Panc1 (cell line): ENCODE data around the gene SQOR. TPM values are rescaled to one million over a fixed set of nuclear protein-coding genes. Genes with fewer than 3 reads are reported as not detected.

Experiments used
- ATAC-seq: fragments of 200-7000 bp; cut with Tn5 transposase; 2 replicates; pipeline ENCODE4 v1.9.1; 2020; ENCODE audit warnings: mild to moderate bottlenecking, moderate library complexity
- BruUV-seq: library from RNA; stranded (reverse); fragments of 400-500 nt; replicated peaks from 2 replicates; lab custom pipeline; 2021; lab: Mats Ljungman, UMichigan
- CTCF ChIA-PET: fragments of 300-600 bp; sonication (Branson Sonifier 250); formaldehyde crosslinking; loops from one replicate; lab custom pipeline; 2022; ENCODE audit warnings: antibody characterized with exemption; lab: Charles Lee
- POLR2A ChIA-PET: fragments of 300-600 bp; sonication (Branson Sonifier 250); formaldehyde crosslinking; loops from one replicate; lab custom pipeline; 2022; ENCODE audit warnings: antibody characterized with exemption; lab: Charles Lee
- DNase-seq: peaks from one replicate; pipeline ENCODE4 v3.0.0-alpha.2; 2010; ENCODE audit warnings: low read depth, low spot score
- H3K27ac ChIP-seq: 2 replicates; pipeline ENCODE4 v1.5.1; 2011; ENCODE audit warnings: mild to moderate bottlenecking, low read length, inconsistent platforms
- H3K27me3 ChIP-seq: fragments of 200-500 bp; sonication (Bioruptor generic); 2 replicates; pipeline ENCODE4 v1.6.0; 2014; ENCODE audit warnings: low read length, inconsistent platforms; ENCODE audit not compliant: control insufficient read depth, insufficient read depth
- H3K36me3 ChIP-seq: fragments of 200-500 bp; sonication (Bioruptor generic); 2 replicates; pipeline ENCODE4 v1.5.1; 2014; ENCODE audit warnings: inconsistent platforms, mild to moderate bottlenecking, low read length, moderate library complexity; ENCODE audit not compliant: control insufficient read depth, insufficient read depth
- H3K4me1 ChIP-seq: 2 replicates; pipeline ENCODE4 v1.5.1; 2011; ENCODE audit warnings: inconsistent platforms, mild to moderate bottlenecking, low read length, moderate library complexity; ENCODE audit not compliant: control insufficient read depth, insufficient read depth
- H3K4me3 ChIP-seq, 2 experiments: 2 replicates each; pipeline ENCODE4 v1.5.1; 2011 to 2012; ENCODE audit warnings: low read depth in 2 of 2, low read length in 2 of 2, mild to moderate bottlenecking in 2 of 2, inconsistent platforms in 1 of 2, moderate library complexity in 1 of 2
- H3K9me3 ChIP-seq: fragments of 200-500 bp; sonication (Bioruptor generic); 2 replicates; pipeline ENCODE4 v1.5.1; 2014; ENCODE audit warnings: low read depth, mild to moderate bottlenecking, inconsistent platforms, low read length, moderate library complexity; ENCODE audit not compliant: control insufficient read depth, insufficient read depth
- POLR2AphosphoS5 ChIP-seq: IDR thresholded peaks from 2 replicates; pipeline ENCODE4 v1.6.1; 2012; ENCODE audit warnings: mild to moderate bottlenecking, low read depth, low read length, moderate library complexity
- SIN3A ChIP-seq: IDR thresholded peaks from 2 replicates; pipeline ENCODE4 v1.6.1; 2012; ENCODE audit warnings: low read depth, mild to moderate bottlenecking, low read length, moderate library complexity, borderline replicate concordance; ENCODE audit not compliant: insufficient read depth
- TCF7L2 ChIP-seq: IDR thresholded peaks from 2 replicates; pipeline ENCODE4 v1.6.1; 2011; ENCODE audit warnings: mild to moderate bottlenecking, low read depth, low read length, inconsistent platforms
- in situ Hi-C: cut with HindIII; loops from 2 replicates; pipeline ENCODE4 v1.10.0; 2016; ENCODE audit warnings: low sequenced_read_pairs, low pct_unique_long_range_greater_than_20kb
- intact Hi-C: fragments of 100-400 bp; cut with micrococcal nuclease; formaldehyde crosslinking; loops from one replicate; pipeline ENCODE4 v1.10.0; 2022; ENCODE audit not compliant: unreplicated experiment
- total RNA-seq: library from RNA; stranded (reverse); gene quantifications from one replicate; pipeline ENCODE4 v1.2.1, GENCODE V29; 2021; ENCODE audit not compliant: unreplicated experiment
- TF ChIP-seq, protein P1 (sequence below): fragments of 450-650 bp; IDR thresholded peaks from 2 replicates; pipeline ENCODE4 v1.5.1; 2017; ENCODE audit warnings: mild to moderate bottlenecking
- TF ChIP-seq, protein P2 (sequence below), 2 experiments: IDR thresholded peaks; 2 replicates each; pipeline ENCODE4 v1.6.1; 2011 to 2012; ENCODE audit warnings: low read depth in 2 of 2, control low read depth in 1 of 2, low read length in 1 of 2, mild to moderate bottlenecking in 1 of 2, moderate library complexity in 1 of 2; ENCODE audit not compliant: insufficient read depth in 1 of 2

SQOR gene
- total RNA-seq, 1 experiment from 2014 or later: 62.2 TPM

DNA sequence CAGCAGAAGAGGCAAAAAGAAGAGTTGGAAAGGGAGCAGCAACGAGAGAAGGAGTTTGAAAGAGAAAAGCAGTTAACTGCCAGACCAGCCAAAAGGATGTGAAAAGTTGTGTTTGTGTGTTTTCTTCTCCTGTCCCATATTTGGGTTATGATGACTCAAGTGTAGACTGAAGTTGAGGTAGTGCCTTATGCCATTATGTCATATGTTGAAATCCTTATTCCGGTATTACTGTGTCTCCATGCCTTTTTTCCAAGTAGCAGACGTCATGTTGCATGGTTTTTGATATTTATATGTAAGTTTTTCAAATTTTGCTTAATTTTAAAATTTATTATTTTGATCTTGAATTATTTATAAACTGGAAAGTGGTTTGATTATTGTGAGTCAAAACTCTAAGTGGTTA is 28.4 kb upstream of the SQOR start:
- BruUV-seq: no TSS peak
- TF ChIP-seq, protein P1, sequence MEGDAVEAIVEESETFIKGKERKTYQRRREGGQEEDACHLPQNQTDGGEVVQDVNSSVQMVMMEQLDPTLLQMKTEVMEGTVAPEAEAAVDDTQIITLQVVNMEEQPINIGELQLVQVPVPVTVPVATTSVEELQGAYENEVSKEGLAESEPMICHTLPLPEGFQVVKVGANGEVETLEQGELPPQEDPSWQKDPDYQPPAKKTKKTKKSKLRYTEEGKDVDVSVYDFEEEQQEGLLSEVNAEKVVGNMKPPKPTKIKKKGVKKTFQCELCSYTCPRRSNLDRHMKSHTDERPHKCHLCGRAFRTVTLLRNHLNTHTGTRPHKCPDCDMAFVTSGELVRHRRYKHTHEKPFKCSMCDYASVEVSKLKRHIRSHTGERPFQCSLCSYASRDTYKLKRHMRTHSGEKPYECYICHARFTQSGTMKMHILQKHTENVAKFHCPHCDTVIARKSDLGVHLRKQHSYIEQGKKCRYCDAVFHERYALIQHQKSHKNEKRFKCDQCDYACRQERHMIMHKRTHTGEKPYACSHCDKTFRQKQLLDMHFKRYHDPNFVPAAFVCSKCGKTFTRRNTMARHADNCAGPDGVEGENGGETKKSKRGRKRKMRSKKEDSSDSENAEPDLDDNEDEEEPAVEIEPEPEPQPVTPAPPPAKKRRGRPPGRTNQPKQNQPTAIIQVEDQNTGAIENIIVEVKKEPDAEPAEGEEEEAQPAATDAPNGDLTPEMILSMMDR: no peak
- no peak for TF ChIP-seq TCF7L2
- TF ChIP-seq, protein P2, sequence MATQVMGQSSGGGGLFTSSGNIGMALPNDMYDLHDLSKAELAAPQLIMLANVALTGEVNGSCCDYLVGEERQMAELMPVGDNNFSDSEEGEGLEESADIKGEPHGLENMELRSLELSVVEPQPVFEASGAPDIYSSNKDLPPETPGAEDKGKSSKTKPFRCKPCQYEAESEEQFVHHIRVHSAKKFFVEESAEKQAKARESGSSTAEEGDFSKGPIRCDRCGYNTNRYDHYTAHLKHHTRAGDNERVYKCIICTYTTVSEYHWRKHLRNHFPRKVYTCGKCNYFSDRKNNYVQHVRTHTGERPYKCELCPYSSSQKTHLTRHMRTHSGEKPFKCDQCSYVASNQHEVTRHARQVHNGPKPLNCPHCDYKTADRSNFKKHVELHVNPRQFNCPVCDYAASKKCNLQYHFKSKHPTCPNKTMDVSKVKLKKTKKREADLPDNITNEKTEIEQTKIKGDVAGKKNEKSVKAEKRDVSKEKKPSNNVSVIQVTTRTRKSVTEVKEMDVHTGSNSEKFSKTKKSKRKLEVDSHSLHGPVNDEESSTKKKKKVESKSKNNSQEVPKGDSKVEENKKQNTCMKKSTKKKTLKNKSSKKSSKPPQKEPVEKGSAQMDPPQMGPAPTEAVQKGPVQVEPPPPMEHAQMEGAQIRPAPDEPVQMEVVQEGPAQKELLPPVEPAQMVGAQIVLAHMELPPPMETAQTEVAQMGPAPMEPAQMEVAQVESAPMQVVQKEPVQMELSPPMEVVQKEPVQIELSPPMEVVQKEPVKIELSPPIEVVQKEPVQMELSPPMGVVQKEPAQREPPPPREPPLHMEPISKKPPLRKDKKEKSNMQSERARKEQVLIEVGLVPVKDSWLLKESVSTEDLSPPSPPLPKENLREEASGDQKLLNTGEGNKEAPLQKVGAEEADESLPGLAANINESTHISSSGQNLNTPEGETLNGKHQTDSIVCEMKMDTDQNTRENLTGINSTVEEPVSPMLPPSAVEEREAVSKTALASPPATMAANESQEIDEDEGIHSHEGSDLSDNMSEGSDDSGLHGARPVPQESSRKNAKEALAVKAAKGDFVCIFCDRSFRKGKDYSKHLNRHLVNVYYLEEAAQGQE (IDR thresholded peaks at IDR 0.05; ENCODE audit: insufficient read depth in 1 of 2, low read depth in 2 of 2, low read length in 1 of 2): no peak
- no peak for TF ChIP-seq POLR2AphosphoS5
- TF ChIP-seq SIN3A: no peak
- Histone ChIP-seq H3K36me3 (no peaks in the 10 kb centered on the region), H3K27ac (no peak overlapping the region), H3K4me3 (no peak overlapping the region), H3K4me1 (no peaks in the 10 kb centered on the region), H3K9me3 (no peaks in the 10 kb centered on the region), H3K27me3 (no peaks in the 10 kb centered on the region)
- ATAC-seq (no peak), DNase-seq (no peak)
- in situ Hi-C loops (no loop called here), intact Hi-C loops (no loop called here)
- ChIA-PET CTCF (no interaction called here), POLR2A (no interaction called here)

DNA sequence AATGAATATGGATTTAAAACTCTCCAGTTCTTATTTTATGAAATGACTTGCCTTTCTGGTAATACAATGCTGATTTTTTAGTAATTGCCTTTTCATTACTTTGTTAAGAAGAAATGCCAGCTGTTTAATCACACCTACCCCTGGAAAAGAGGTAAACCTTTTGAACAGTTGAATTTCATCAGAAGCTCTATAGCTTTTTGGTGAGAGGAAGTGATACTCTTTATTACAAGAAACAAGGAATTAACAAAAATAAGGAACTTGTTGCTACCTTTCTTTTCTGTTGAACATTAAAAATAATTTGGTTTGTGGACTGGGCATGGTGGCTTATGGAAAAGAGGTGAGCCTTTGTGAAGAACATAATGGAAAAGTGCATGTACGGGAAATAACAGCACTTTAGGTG is 28.0 kb upstream of the SQOR start:
- Histone ChIP-seq H3K9me3 (no peaks in the 10 kb centered on the region), H3K4me1 (no peaks in the 10 kb centered on the region), H3K4me3 (no peak overlapping the region), H3K27me3 (no peaks in the 10 kb centered on the region), H3K36me3 (no peaks in the 10 kb centered on the region), H3K27ac (no peak overlapping the region)
- TSS peak; percentile 53 for BruUV-seq
- no peak for DNase-seq
- no peak for ATAC-seq
- in situ Hi-C loops: no loop called here
- CTCF ChIA-PET: no interaction called here
- intact Hi-C loops: no loop called here
- TF ChIP-seq POLR2AphosphoS5 (no peak), TCF7L2 (no peak), SIN3A (no peak)
- TF ChIP-seq, protein P1: no peak
- TF ChIP-seq, protein P2 (IDR thresholded peaks at IDR 0.05; ENCODE audit: insufficient read depth in 1 of 2, low read depth in 2 of 2, low read length in 1 of 2): no peak
- POLR2A ChIA-PET: no interaction called here
